Middle frontal gyrus (tissue), 1 donor: ENCODE results near the gene PCID2.
"Not testable (repeated sequence)": the region's sequence is repeated elsewhere in the genome, so short reads cannot be mapped to it uniquely, and the experiment has no call there.

Experiments used
- DNase-seq: peaks from one replicate; pipeline ENCODE4 v3.0.0-alpha.2; 2015; ENCODE audit warnings: low spot score; ENCODE audit errors: extremely low spot score

The PCID2 gene

DNA sequence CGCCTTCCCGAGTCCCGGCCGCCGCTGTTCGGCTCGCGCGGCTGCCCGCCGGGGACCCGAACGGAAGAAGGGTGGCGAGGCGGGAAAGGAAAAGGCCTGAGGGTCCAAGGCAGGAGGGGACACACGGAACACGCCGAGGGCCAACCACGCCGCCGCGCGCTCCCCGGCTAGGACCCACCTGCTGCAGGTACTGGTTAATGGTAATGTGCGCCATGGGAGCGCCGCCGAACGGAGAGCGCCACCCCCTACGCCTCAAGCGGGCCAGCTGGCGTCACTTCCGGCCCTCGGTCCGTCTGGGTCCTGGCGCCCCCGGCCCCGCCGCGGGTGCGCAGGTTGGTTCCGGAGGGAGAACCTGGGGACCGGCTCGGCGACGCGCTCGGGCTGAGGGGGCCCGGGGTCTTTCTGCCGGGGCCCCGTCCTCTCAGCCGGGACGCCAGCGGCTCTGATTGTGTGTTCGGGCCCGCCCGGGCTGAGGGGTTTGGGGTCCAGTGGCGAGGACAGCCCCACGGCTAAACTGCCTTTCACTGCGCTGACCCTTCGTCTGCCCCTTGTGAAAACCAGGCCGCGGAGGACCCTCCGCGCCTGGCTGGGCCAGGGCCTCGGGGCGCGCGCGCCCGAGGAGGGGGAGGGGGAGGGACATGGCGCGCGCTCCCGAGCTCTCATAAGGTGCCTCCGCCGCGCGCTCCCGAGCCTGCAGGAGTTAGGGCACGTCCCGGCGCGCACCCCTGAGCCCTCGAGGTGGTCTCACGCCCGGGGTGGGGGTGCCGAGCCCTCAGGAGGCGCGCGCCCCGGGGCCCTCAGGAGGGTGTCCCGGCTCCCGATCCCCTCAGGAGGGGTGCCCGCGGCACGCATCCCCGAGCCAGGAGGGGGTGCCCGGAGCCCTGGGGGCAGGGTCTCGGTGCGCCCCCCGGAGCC is at the start of gene PCID2:
TSS of gene PCID2 (minus strand) at position 249 of the 915 bp plus-strand sequence. CDS start at position 214, 35 bp downstream.
- DNase-seq, result peak; percentile 81

- DNase-seq, result not testable (repeated sequence)
Measured at GRCh38 chr13:113257908-113258307, 49.4 kb upstream of the PCID2 start.

GRCh38 chr13:113252516-113253095 is 44.1 kb upstream of the PCID2 start:
- no peak for DNase-seq

GRCh38 chr13:113245849-113246796 is 37.7 kb upstream of the PCID2 start:
- DNase-seq, result no peak

DNA sequence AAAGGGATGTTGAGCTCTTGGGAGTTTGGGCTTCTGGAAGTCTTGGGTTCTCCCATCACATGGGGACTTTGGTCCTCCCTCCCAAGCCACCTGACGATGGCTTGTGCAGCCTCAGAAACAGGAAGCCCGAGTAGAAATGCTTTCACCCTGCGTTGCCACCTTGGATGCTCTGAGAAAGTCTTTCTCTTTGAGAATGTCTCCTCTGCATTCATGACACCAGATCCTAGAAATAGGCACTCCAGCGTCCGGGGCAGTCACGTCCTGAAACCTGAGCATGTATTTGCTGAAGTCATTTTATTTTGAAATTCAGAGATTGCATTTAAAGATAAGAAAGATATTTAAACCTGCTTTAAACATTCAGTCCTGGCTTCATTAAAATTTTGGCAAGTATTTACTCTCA is 35.4 kb upstream of the PCID2 start:
- DNase-seq, result no peak

DNA sequence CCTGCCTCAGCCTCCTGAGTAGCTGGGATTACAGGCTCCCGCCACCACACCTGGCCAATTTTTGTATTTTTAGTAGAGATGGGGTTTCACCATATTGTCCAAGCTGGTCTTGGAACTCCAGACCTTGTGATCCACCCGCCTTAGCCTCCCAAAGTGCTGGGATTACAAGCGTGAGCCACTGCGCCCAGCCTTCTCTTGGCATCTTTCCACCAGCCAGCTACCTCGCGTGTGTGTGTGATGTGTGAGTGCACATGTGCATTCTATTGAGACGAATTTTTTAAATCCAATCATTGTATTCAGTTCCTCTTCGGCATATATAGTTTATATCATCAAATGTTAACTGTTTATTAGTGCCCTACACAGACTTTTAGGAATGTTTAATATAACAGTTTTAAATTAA is 33.2 kb upstream of the PCID2 start:
- DNase-seq, result not testable (repeated sequence)

GRCh38 chr13:113239986-113240385 is 31.5 kb upstream of the PCID2 start:
- DNase-seq, result no peak

DNA sequence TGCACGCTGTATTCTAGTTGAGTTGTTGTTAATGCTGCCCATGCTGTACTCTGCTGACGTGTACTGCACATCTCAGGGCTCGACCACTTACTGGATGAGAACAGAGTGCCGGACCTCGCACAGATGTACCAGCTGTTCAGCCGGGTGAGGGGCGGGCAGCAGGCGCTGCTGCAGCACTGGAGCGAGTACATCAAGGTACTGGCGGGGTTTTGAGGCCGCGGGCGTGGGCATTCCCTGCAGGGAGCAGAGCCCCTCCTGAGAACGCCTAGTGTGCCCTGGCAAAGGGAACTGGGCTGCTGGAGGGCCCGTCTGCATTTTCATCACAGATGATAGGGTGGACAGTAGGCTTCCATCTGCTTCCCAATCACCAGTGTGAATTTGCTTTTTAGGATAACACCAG is 30.9 kb upstream of the PCID2 start:
- DNase-seq, result no peak

DNA sequence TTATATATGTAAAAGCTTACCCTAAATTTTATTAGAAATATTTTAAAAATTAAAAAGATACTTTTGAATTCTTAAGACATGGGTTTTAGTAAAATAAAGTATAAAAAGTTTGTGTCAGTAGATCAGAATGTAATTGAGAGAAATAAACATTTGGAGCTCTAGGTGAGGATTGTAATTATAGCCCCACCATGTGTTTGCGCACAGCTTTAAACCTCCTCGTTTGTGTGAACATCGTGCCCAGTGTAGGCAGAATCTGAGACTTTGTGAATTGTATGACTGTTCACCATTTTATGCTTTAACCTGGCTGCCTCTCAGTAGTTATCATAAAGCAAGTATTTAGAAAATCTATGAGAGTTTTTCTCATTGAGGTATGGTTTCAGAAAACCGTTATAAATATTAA is 30.1 kb upstream of the PCID2 start:
- DNase-seq, result no peak

DNA sequence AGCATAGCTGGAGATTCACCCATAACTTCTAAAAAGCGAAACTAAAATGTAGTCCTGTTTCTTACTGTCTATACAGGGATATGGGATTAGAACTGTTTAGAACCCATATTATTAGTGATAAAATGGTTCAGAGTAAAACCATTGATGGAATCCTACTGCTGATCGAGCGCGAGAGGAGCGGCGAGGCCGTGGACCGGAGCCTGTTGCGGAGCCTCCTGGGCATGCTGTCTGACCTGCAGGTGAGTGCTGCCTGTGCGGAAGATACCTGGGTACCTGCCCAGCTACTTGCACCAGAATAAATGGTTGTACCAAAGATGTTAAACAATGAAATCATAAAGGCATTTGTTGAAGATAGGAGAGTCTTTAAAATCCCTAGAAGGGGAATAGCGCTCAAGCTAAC is 24.6 kb upstream of the PCID2 start:
- no peak for DNase-seq

DNA sequence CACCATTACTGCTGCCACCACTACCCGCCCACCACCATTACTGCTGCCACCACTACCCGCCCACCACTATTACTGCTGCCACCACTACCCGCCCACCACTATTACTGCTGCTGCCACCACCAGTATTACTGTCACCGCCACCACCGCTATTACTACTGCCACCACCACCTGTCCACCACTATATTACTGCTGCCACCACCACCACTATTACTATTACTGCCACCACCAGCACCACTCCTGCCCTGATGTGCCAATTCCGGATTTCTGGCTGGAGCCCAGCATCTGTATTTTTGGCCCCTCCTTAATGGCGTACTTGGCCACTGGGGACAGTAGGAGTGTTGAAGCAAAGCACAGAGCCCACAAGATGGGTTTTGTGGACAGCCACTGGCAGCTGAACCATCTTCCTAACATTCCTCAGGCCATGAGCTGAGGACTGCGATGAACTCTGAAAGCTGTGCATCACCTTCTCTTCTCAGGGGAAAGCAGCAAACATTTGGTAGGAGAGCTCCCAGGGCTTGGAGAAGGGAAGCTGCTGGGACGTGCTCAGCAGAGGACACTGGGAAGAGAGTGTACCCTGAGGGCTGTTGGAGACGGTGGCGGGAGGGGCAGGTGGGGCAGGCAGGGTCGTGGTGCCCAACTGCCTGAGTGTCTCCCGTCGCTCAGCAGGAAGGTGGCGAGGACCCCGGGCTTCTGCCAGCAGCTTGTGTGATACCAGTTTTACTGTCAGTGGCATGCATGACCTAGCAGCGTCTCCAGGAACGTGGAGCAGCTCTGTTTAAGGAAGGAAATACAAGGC is 23.9 kb upstream of the PCID2 start:
- no peak for DNase-seq

GRCh38 chr13:113231306-113232207 is 23.1 kb upstream of the PCID2 start:
- DNase-seq, result no peak

DNA sequence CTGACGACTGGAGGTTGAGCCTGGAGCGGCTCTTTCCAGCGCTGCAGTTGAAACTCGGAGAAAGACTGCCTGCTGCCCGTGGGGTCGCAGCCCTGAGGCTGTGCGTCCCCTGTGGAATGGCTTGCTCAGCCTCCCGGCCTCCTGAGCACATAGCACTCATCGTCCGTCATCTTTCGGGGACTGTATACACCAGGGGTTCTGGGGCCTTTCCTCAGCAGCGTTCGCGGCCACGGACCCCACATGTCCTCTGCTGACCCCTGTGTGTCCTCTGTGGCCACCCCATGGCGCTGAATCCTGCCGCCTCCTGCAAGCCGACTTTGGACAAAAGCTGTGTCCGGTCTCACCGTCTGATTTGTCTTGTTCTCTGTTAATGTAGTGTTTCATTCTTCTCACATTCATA is 21.3 kb upstream of the PCID2 start:
- no peak for DNase-seq

DNA sequence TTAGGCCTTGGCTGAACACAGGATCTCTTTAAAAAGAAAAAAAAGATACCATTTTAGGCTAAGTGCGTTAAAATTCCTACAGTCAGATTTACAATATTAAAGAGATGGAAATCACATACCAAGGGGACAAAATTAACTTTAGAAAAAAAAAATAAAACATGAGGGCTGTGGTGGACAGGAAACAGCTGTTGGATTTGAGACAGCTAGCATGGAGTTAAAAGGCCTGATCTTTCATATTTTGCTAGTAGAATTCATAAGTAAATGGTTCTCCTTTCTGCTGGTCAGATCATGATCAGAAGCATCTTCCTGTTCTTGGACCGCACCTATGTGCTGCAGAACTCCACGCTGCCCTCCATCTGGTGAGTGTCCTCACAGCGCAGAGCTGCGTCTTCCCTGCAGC is 20.7 kb upstream of the PCID2 start:
- no peak for DNase-seq

DNA sequence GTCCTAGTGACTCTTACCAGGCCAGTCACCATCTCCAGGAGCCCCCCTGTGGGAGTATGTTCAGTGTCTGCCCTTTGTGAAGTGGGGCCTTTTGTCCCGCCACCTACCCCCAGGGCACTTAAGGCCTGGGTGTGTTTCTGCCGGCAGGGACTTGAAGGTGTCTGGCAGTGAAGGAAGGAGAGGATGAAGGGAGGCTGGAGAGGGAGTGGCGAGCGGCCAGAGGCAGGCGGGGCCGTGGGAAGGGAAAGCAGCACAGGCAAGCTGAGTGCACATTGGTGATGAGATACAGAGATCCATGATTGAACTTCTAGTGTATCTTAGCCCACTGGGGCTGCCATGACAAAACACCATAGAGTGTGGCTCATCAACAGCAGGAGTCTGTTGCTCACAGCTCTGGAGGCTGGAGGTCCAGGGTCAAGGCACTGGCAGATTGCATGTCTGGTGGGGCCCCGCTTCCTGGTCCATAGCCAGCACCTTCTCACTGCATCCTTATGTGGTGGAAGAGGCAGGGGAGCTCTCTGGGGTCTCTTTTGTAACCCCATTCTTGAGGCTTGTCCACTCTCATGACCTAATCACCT is 18.5 kb upstream of the PCID2 start:
- no peak for DNase-seq

DNA sequence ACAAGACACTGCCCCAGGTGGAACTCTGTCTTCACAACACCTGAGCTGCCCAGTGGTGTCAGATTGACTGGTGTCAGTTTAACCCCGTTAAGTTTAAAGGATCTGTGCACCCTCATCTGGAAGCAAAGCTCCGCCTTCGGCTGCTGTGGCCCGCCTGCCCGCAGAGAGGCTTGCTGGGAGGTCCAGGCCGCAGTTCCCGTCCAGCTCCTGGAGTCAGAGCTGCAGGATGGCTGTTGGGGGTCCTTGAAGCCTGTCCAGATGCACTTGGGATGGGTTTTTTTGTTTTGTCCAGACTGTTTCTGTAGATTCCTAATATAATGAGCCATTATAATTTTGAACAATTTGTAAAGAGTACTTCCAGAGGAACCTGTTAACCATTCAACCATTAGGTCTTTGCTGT is 17.0 kb upstream of the PCID2 start:
- no peak for DNase-seq

DNA sequence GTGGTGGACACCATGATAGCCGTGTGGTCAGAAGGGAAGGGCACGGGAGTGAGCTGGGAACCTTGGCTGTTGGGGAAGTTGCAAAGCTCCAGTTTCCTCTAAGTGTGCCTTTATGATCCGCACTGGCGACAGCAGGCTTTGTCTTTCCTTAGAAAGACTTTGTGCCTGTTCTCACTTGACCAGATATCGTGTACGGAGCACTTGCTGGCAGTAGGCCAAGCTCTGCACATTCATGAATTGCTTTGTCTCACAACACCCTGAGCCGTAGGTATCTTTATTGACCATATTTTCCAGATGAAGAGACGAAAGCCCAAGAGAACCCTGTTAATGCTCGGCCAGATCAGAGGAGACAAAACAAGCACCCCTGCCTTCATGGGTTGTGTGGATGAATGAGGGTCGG is 16.0 kb upstream of the PCID2 start:
- DNase-seq, result no peak

GRCh38 chr13:113223070-113223469 is 14.6 kb upstream of the PCID2 start:
- DNase-seq, result no peak

DNA sequence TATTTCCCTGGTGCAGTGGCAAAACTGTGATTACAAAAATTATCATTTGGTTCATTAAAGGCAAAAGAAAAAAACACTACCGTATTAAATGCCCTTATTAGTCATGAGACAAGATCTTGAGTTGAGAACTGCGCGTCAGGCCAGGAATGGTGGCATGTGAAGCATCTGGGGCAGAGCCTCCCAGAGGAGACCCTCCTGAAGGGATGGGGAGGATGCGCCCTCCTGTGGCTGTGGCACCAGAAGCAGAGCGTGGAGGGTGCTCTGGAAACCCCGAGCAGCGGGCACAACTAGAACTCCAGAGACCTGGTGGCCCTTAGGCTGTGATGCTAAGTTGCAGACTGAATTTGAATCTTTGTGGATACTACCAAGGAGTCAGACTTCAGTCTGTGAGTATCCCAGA is 12.4 kb upstream of the PCID2 start:
- no peak for DNase-seq
